ENCODE data around the gene MYOZ3. TPM values are rescaled to one million over a fixed set of nuclear protein-coding genes. Genes with fewer than 3 reads are reported as not detected.

Gene MYOZ3
- total and polyA plus RNA-seq, 2 experiments from 2014 or later = 1.1 to 1.8 TPM

- TF ChIP-seq EZH2phosphoT487 (IDR thresholded peaks at IDR 0.05; ENCODE audit: low read depth, severe bottlenecking, unreplicated experiment) (no peak), EZH2 (IDR thresholded peaks at IDR 0.05; ENCODE audit: borderline replicate concordance) (no peak), CTCF (IDR thresholded peaks at IDR 0.05; ENCODE audit: poor library complexity) (no peak)
- H3K79me2 ChIP-seq = no peaks in the 10 kb centered on the region
- H3K4me2 ChIP-seq = no peak overlapping the region
- WGBS (ENCODE audit: low lambda C conversion rate, missing lambda C conversion rate) = 78% methylated on average over 12 of the region's 12 CpGs
- no peak for DNase-seq (ENCODE audit: low spot score)
- H4K20me1 ChIP-seq (ENCODE audit: insufficient read depth, poor library complexity, severe bottlenecking) = no peaks in the 10 kb centered on the region
- H3K27ac ChIP-seq = no peak overlapping the region
- H3K9me3 ChIP-seq (ENCODE audit: low read depth) = no peaks in the 10 kb centered on the region
- H3K4me3 ChIP-seq = no peak overlapping the region
- no peaks in the 10 kb centered on the region for H3K9me2 ChIP-seq (replicated peaks; ENCODE audit: insufficient read depth)
- H3K4me1 ChIP-seq (ENCODE audit: insufficient read depth) = peaks cover 10% of the 10 kb centered on the region
- H2AFZ ChIP-seq = no peak overlapping the region
- H3K27me3 ChIP-seq = peaks cover under 1% of the 10 kb centered on the region
- no peaks in the 10 kb centered on the region for H3K36me3 ChIP-seq (replicated peaks; ENCODE audit: insufficient read depth, low read depth)
These were observed 4.0 kb downstream of the MYOZ3 start for GRCh38 chr5:150665044-150665443.

GRCh38 chr5:150670275-150670947 is 9.4 kb downstream of the MYOZ3 start:
- H3K4me2 ChIP-seq = no peak overlapping the region
- no peak overlapping the region for H3K27ac ChIP-seq
- no peaks in the 10 kb centered on the region for H3K36me3 ChIP-seq (replicated peaks; ENCODE audit: insufficient read depth, low read depth)
- H3K79me2 ChIP-seq = no peaks in the 10 kb centered on the region
- TF ChIP-seq EZH2 (IDR thresholded peaks at IDR 0.05; ENCODE audit: borderline replicate concordance) (no peak), CTCF (IDR thresholded peaks at IDR 0.05; ENCODE audit: poor library complexity) (no peak), EZH2phosphoT487 (IDR thresholded peaks at IDR 0.05; ENCODE audit: low read depth, severe bottlenecking, unreplicated experiment) (no peak)
- peaks cover 8% of the 10 kb centered on the region for H3K4me1 ChIP-seq (ENCODE audit: insufficient read depth)
- H3K4me3 ChIP-seq = no peak overlapping the region
- no peaks in the 10 kb centered on the region for H3K9me2 ChIP-seq (replicated peaks; ENCODE audit: insufficient read depth)
- no peak overlapping the region for H2AFZ ChIP-seq
- no peaks in the 10 kb centered on the region for H3K9me3 ChIP-seq (ENCODE audit: low read depth)
- peaks cover 17% of the 10 kb centered on the region for H3K27me3 ChIP-seq
- no peaks in the 10 kb centered on the region for H4K20me1 ChIP-seq (ENCODE audit: insufficient read depth, poor library complexity, severe bottlenecking)
- 69% methylated on average over 14 of the region's 14 CpGs for WGBS (ENCODE audit: low lambda C conversion rate, missing lambda C conversion rate)
- DNase-seq (ENCODE audit: low spot score) = no peak

GRCh38 chr5:150670948-150671310 is 9.9 kb downstream of the MYOZ3 start:
- Histone ChIP-seq H3K4me1 (ENCODE audit: insufficient read depth) (peaks cover 8% of the 10 kb centered on the region), H3K4me2 (peak overlapping the region; percentile 99), H3K36me3 (replicated peaks; ENCODE audit: insufficient read depth, low read depth) (no peaks in the 10 kb centered on the region), H3K4me3 (no peak overlapping the region), H2AFZ (peak overlapping the region; percentile 93), H3K27ac (no peak overlapping the region), H3K9me2 (replicated peaks; ENCODE audit: insufficient read depth) (no peaks in the 10 kb centered on the region), H4K20me1 (ENCODE audit: insufficient read depth, poor library complexity, severe bottlenecking) (no peaks in the 10 kb centered on the region), H3K27me3 (peaks cover 17% of the 10 kb centered on the region), H3K9me3 (ENCODE audit: low read depth) (no peaks in the 10 kb centered on the region), H3K79me2 (no peaks in the 10 kb centered on the region)
- no peak for DNase-seq (ENCODE audit: low spot score)
- 57% methylated on average over 2 of the region's 2 CpGs for WGBS (ENCODE audit: low lambda C conversion rate, missing lambda C conversion rate)
- TF ChIP-seq EZH2 (IDR thresholded peaks at IDR 0.05; ENCODE audit: borderline replicate concordance) (no peak), CTCF (IDR thresholded peaks at IDR 0.05; ENCODE audit: poor library complexity) (no peak), EZH2phosphoT487 (IDR thresholded peaks at IDR 0.05; ENCODE audit: low read depth, severe bottlenecking, unreplicated experiment) (no peak)

Data from hepatocyte (in vitro differentiated cells).